HL-60 (cell line): ENCODE measurements around the gene OSBPL10.

Source experiments
- DNase-seq, 2 experiments: peaks; one replicate each; pipeline ENCODE4 v3.0.0-alpha.2; 2010 to 2020; ENCODE audit warnings: low read depth in 1 of 2, low spot score in 1 of 2
- H3K27ac ChIP-seq: fragments of 250-450 bp; sonication (Bioruptor Pico); replicated peaks from 2 replicates; pipeline ENCODE4 v1.5.1; 2020; ENCODE audit warnings: mild to moderate bottlenecking, moderate library complexity
- H3K27me3 ChIP-seq: fragments of 250-450 bp; sonication (Bioruptor Pico); 2 replicates; pipeline ENCODE4 v1.5.1; 2021; ENCODE audit warnings: mild to moderate bottlenecking, moderate library complexity; ENCODE audit not compliant: insufficient read depth, poor library complexity, severe bottlenecking
- H3K4me3 ChIP-seq: replicated peaks from 2 replicates; pipeline ENCODE4 v1.5.1; 2011; ENCODE audit warnings: mild to moderate bottlenecking, control low read depth, low read length; ENCODE audit not compliant: insufficient read depth
- CTCF ChIP-seq: IDR thresholded peaks from one replicate; pipeline ENCODE4 v1.5.1; 2011; ENCODE audit warnings: low read length, control low read depth, inconsistent platforms; ENCODE audit not compliant: insufficient read depth
- GABPA ChIP-seq: IDR thresholded peaks from 2 replicates; pipeline ENCODE4 v1.6.1; 2012; ENCODE audit warnings: low read depth
- POLR2AphosphoS5 ChIP-seq: IDR thresholded peaks from 2 replicates; pipeline ENCODE4 v1.6.1; 2012; ENCODE audit warnings: low read depth
- REST ChIP-seq: IDR thresholded peaks from 2 replicates; pipeline ENCODE4 v1.6.1; 2012; ENCODE audit warnings: low read depth; ENCODE audit not compliant: insufficient replicate concordance
- SPI1 ChIP-seq: IDR thresholded peaks from 2 replicates; pipeline ENCODE4 v1.6.1; 2012; ENCODE audit warnings: low read depth, mild to moderate bottlenecking, borderline replicate concordance

Gene OSBPL10

DNA sequence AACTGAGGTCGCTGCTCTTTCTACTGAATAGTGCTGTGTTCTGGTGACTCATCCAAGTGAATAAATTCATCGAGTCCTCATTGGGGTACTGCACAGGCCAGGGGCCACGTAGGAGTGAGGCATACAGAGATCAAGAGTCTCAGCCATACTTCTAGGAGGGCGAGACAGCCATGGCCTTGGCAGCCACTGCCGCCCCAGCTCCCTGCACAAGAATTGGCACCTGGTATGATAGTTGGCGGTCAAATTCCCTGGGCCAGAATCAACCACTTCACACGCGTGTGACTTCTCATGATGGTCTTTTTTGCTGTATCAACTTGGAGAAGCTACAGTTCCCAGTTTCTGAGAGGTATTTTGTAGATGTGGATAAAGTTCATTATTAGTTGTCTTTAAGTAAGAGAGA, 161.6 kb downstream of the OSBPL10 start:
- TF ChIP-seq POLR2AphosphoS5 (no peak), CTCF (no peak), SPI1 (no peak), REST (no peak), GABPA (no peak)

GRCh38 chr3:31817411-31817966, 163.6 kb downstream of the OSBPL10 start:
- no peak for DNase-seq
- no peak overlapping the region for H3K4me3 ChIP-seq
- TF ChIP-seq GABPA (no peak), POLR2AphosphoS5 (no peak), CTCF (no peak), REST (no peak), SPI1 (no peak)
- no peak overlapping the region for H3K27ac ChIP-seq
- no peaks in the 10 kb centered on the region for H3K27me3 ChIP-seq

More for the DNA sequence above, 161.6 kb downstream of the OSBPL10 start:
- DNase-seq = no peak
- Histone ChIP-seq H3K27me3 (no peaks in the 10 kb centered on the region), H3K4me3 (no peak overlapping the region), H3K27ac (no peak overlapping the region)

DNA sequence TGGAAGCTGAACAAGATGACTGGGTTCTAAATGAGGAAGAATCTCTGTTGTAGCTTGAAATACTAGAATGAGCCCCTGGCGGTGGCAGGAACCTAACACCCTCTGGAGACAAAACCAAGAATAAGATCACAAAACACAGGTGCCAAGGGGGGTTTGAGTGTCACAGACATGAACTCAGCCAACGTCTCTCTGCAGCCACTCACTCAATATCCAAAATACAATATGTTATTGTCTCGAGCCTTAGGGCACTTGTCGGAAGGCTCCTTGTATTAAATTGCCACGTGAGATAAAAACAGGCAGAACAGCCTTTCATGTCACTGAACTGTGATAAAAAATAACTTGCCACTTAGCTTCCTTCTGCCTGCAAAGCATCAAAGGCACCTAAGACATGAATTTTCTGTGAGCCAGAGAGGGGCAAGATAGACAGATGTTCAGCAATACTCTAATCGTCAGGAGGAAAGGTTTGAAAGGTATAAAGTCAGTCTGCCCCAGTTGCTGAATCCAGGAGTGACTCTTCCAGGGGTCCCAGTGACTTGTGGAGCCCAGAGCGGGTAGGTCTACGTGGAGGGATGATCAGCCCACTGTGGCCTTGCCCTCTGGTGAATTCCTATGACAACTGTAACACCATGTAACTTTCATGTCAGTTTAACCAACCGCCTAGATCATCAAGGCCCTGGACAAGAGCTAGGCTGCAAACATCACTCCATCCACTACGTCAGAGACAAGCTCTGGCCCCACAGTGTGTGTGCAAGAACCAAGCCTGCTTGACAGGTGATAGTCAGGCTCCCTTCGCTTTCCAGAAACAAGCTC, 165.2 kb downstream of the OSBPL10 start:
- TF ChIP-seq CTCF = no peak
- no peak for TF ChIP-seq SPI1
- no peak for TF ChIP-seq REST
- TF ChIP-seq POLR2AphosphoS5 = no peak
- no peak for TF ChIP-seq GABPA
- Histone ChIP-seq H3K4me3 (no peak overlapping the region), H3K27ac (no peak overlapping the region), H3K27me3 (no peaks in the 10 kb centered on the region)
- DNase-seq = no peak
